Osteocyte (in vitro differentiated cells): ENCODE results near the gene MCTP1. TPM values are rescaled to one million over a fixed set of nuclear protein-coding genes. Genes with fewer than 3 reads are reported as not detected.

Experiments used
- DNase-seq: peaks from one replicate; pipeline ENCODE4 v3.0.0; 2021; ENCODE audit warnings: mixed read lengths; ENCODE audit not compliant: unreplicated experiment; ENCODE audit errors: extremely low spot score
- H3K27ac Mint-ChIP-seq: one replicate; pipeline ENCODE4 v1.8.0; 2021; ENCODE audit warnings: mild to moderate bottlenecking, mixed read lengths; ENCODE audit not compliant: unreplicated experiment
- H3K27me3 Mint-ChIP-seq: one replicate; pipeline ENCODE4 v1.8.0; 2021; ENCODE audit warnings: mixed read lengths; ENCODE audit not compliant: unreplicated experiment
- H3K36me3 Mint-ChIP-seq: one replicate; pipeline ENCODE4 v1.8.0; 2021; ENCODE audit warnings: mixed read lengths; ENCODE audit not compliant: unreplicated experiment
- H3K4me1 Mint-ChIP-seq: one replicate; pipeline ENCODE4 v1.8.0; 2021; ENCODE audit warnings: mixed read lengths; ENCODE audit not compliant: unreplicated experiment
- H3K4me3 Mint-ChIP-seq: one replicate; pipeline ENCODE4 v1.8.0; 2021; ENCODE audit warnings: mild to moderate bottlenecking, moderate library complexity, mixed read lengths; ENCODE audit not compliant: unreplicated experiment
- H3K9me3 Mint-ChIP-seq: one replicate; pipeline ENCODE4 v1.8.0; 2021; ENCODE audit warnings: mixed read lengths; ENCODE audit not compliant: unreplicated experiment
- CTCF ChIP-seq: fragments of 200-600 bp; sonication (generic); IDR thresholded peaks from 2 replicates; pipeline ENCODE4 v1.5.0; 2021; ENCODE audit warnings: antibody characterized with exemption, mild to moderate bottlenecking, moderate library complexity
- total RNA-seq: library from RNA; stranded (reverse); gene quantifications from 2 replicates; pipeline ENCODE4 v1.2.1, GENCODE V29; 2021

MCTP1 gene
- total RNA-seq, 1 donor from 2014 or later = 0.67 TPM

- no peak overlapping the region for H3K27ac Mint-ChIP-seq
- H3K27me3 Mint-ChIP-seq = peaks cover 15% of the 10 kb centered on the region
- no peak overlapping the region for H3K4me3 Mint-ChIP-seq
- H3K4me1 Mint-ChIP-seq = no peaks in the 10 kb centered on the region
- no peaks in the 10 kb centered on the region for H3K9me3 Mint-ChIP-seq
- H3K36me3 Mint-ChIP-seq = no peaks in the 10 kb centered on the region
- TF ChIP-seq CTCF = no peak
- no peak for DNase-seq
Measured at GRCh38 chr5:95044096-95044495, 240.8 kb downstream of the MCTP1 start.

- H3K4me1 Mint-ChIP-seq = no peaks in the 10 kb centered on the region
- no peak overlapping the region for H3K4me3 Mint-ChIP-seq
- no peak for TF ChIP-seq CTCF
- no peaks in the 10 kb centered on the region for H3K9me3 Mint-ChIP-seq
- H3K27ac Mint-ChIP-seq = no peak overlapping the region
- H3K36me3 Mint-ChIP-seq = no peaks in the 10 kb centered on the region
- peaks cover 17% of the 10 kb centered on the region for H3K27me3 Mint-ChIP-seq
- DNase-seq = no peak
Measured at GRCh38 chr5:95043648-95044047, 241.2 kb downstream of the MCTP1 start.

- no peaks in the 10 kb centered on the region for H3K4me1 Mint-ChIP-seq
- DNase-seq = no peak
- H3K27ac Mint-ChIP-seq = no peak overlapping the region
- H3K4me3 Mint-ChIP-seq = no peak overlapping the region
- peaks cover 15% of the 10 kb centered on the region for H3K27me3 Mint-ChIP-seq
- TF ChIP-seq CTCF = no peak
- H3K36me3 Mint-ChIP-seq = no peaks in the 10 kb centered on the region
- H3K9me3 Mint-ChIP-seq = no peaks in the 10 kb centered on the region
Measured at GRCh38 chr5:95043234-95043633, 241.7 kb downstream of the MCTP1 start.

- peaks cover 15% of the 10 kb centered on the region for H3K27me3 Mint-ChIP-seq
- TF ChIP-seq CTCF = no peak
- no peak overlapping the region for H3K4me3 Mint-ChIP-seq
- no peaks in the 10 kb centered on the region for H3K4me1 Mint-ChIP-seq
- no peak overlapping the region for H3K27ac Mint-ChIP-seq
- no peaks in the 10 kb centered on the region for H3K9me3 Mint-ChIP-seq
- no peak for DNase-seq
- H3K36me3 Mint-ChIP-seq = no peaks in the 10 kb centered on the region
Measured at GRCh38 chr5:95042037-95042436, 242.9 kb downstream of the MCTP1 start.

GRCh38 chr5:95035891-95036685, 248.8 kb downstream of the MCTP1 start:
- no peaks in the 10 kb centered on the region for H3K4me1 Mint-ChIP-seq
- DNase-seq = no peak
- no peak overlapping the region for H3K4me3 Mint-ChIP-seq

More at GRCh38 chr5:95035891-95036685, 248.8 kb downstream of the MCTP1 start:
- Mint-ChIP-seq H3K27ac (no peak overlapping the region), H3K27me3 (peaks cover 16% of the 10 kb centered on the region), H3K9me3 (peaks cover 10% of the 10 kb centered on the region), H3K36me3 (no peaks in the 10 kb centered on the region)
- TF ChIP-seq CTCF = no peak
